CD1c-positive myeloid dendritic cell (primary cell): ENCODE results near the gene ZNF716.
"Not testable (repeated sequence)": the region's sequence is repeated elsewhere in the genome, so short reads cannot be mapped to it uniquely, and the experiment has no call there.

Experiments used
- DNase-seq: peaks from one replicate; pipeline ENCODE4 v3.0.0-alpha.2; 2016; ENCODE audit errors: extremely low spot score

The ZNF716 gene

DNA sequence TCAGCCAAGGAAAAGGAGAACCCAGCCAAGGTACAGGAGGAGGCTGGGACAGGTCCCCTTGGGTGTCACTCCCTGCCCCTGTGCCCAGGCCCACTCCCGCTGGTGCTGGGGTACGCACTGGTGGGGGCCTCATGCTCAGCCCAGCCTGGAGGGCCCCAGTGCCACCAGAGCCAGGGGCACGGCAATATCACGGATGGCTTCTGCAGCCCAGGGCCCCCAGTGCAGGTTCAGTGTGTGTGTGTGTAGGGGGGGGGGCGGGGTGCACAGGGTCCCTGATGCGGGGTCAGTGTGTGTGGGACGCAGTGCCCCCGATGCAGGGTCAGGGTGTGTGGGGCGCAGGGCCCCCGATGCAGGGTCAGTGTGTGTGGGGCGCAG, 23.4 kb upstream of the ZNF716 start:
- no peak for DNase-seq

DNA sequence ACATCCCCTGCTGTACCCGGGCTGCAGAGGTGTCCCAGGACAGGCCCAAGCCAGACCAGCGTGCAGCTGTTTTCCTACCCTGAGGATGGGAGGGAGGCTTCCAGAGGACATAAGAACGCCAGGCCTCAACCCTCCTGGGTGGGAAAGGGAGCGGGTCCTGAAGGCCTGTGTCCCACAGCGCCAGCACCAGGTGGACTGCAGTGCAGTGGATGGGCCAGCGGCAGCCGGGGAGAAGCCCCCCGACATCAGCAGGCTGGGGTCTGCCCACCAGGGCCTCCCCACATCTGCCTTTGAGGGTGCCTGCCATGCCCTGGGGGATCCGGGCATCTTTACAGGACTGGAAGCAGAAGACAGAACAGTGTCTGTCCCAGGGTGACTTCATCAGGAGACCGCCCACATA, 22.8 kb upstream of the ZNF716 start:
- no peak for DNase-seq

DNA sequence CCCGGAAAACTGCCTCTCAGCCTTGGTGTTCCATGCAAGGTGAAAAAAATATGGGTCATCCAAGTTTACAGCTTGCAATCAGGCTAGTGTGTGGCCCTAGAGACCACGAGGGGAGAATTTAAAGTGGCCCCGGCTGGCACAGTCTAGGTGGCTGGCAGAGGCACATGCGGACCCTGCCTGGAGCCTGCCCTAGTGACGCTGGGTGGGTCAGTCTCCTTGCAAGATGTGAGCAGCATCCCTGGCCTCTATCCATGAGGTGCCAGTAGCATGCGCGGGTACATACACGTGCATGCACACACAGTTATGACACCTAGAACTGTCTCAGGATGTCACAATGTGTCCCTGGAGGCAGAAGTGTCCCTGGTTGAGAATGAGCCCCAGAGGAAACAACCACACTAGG, 22.4 kb upstream of the ZNF716 start:
- DNase-seq = no peak

DNA sequence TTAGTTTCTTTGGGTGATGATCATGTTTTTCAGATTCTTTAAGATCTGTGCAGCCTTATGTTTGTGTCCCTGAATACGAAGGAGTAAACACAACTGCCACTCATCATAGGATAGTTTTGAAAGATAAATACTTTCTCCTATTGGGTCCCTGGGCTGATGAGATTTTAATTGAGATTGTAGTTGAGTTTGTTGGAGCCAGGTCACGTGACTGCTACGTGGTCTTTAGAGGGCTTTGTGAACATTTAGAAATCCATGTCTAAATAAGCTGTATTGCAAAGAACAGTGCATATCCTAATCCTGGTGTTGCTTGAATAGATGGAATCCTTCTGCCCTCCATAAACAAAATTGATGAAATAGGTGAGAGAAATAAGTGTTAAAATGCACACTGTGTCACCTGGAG, 17.4 kb upstream of the ZNF716 start:
- DNase-seq = no peak

DNA sequence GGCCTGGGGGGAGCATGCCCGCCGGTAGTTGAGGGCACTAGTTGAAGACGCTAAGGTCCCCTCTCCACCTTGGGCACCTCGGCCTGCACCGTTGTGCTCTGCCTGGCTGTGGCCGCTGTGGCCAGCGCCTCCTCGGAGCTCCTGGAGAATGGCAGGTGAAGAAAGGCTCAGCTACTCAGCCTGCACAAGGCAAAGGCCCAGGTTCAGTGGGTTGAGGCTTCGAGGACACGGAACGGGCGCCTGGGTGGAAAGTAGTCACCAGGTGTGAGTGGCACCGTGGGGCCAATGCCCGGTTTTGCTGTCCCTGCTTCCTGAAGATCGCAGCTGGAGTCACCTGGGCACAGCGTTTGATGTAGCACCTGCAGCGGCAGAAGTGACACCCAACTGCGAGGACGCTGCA, 12.4 kb upstream of the ZNF716 start:
- DNase-seq = no peak

DNA sequence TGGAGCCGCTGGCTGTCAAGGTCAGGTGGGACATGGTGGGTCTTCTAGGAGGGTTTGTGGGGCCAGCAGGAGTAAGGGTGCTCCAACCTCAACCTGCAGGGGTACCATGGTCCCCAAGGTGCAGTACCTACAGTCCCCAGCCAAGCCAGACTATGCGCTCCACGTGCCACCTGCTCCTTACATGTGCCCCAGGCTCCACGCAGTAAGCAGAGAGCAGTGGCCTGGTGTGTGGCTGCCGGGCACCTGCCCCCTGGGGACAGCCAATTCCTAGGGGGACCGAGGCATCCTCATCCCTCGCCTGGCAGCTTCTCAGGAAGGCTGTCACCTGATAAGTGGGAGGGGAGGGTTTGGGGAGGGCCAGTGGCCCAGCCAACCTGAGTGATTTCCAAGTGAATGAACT, 11.7 kb upstream of the ZNF716 start:
- DNase-seq = no peak

DNA sequence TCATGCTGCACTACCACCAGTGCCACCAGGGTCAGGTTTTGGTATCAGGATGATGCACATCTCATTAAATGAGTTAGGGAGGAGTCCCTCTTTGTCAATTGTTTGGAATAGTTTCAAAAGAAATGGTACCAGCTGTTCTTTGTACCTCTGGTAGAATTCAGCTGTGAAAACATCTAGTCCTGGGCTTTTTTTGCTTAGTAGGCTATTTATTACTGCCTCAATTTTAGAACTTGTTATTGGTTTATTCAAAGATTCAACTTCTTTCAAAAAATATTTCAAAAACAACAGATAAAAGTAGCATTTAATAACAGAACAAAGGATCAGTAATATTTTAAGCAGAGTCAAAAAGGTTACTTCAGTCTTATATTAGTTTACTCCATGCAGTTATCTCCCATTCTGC, 6.4 kb upstream of the ZNF716 start:
- DNase-seq = no peak

DNA sequence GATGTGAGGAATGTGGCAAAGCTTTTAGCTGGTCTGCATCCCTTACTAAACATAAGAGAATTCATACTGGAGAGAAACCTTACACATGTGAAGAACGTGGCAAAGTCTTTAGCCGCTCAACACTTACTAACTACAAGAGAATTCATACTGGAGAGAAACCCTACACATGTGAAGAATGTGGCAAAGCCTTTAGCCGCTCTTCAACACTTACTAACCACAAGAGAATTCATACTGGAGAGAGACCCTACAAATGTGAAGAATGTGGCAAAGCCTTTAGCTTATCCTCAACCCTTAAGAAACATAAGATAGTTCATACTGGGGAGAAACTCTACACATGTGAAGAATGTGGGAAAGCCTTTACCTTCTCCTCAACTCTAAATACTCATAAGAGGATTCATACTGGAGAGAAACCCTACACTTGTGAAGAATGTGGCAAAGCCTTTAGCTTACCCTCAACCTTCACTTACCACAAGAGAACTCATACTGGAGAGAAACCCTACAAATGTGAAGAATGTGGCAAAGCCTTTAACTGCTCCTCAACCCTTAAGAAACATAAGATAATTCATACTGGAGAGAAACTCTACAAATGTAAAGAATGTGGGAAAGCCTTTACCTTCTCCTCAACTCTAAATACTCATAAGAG, 19.3 kb downstream of the ZNF716 start:
- DNase-seq = not testable (repeated sequence)

DNA sequence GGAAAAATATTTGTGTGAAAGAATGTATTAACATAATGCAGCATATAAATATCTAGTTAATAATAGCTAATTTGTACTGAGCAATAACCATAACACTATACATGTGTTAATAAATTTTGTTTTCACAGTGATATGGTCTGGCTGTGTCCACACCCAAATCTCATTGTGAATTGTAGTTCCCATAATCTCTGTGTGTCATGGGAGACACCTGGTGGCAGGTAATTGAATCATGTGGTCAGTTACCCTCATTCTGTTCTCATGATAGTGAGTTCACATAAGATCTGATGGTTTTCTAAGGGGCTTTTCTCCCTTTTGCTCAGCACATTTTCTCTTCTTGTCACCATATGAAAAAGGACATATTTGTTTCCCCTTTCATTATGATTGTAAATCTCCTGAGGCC, 30.3 kb downstream of the ZNF716 start:
- not testable (repeated sequence) for DNase-seq

DNA sequence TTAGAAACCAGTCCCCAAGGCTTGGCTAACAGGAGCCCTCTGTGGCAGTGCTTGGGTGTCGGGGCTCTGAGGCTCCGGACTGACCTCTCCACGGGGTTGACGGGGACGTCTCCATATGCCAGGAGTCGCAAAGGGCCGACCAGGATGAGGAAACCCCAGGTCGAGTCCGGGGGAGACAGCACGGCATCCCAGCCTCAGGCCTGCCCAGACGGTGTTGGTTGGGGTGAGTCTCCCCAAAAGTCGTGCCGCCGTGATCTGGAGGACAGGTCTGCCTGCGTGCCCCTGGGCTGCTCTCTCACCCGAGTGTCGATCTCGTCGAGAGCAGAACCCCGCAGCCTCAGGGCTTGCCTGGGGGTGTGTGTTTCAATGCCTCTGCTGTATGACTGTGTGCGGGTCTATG, 35.0 kb downstream of the ZNF716 start:
- not testable (repeated sequence) for DNase-seq

DNA sequence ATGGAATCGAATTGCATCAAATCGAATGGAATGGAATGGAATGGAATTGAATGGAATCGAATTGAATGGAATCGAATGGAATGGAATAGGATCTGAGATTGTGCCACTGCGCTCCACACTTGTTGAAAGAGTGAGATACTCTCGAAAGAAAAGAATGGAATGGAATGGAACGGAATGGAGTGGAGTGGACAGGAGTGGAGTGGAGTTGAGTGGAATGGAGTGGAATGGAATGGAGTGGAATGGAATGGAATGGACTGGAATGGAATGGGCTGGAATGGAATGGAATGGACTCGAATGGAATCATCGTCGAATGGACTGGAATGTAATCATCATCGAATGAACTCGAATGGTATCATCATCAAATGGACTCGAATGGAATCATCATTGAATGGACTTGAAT, 38.0 kb downstream of the ZNF716 start:
- DNase-seq = no peak

DNA sequence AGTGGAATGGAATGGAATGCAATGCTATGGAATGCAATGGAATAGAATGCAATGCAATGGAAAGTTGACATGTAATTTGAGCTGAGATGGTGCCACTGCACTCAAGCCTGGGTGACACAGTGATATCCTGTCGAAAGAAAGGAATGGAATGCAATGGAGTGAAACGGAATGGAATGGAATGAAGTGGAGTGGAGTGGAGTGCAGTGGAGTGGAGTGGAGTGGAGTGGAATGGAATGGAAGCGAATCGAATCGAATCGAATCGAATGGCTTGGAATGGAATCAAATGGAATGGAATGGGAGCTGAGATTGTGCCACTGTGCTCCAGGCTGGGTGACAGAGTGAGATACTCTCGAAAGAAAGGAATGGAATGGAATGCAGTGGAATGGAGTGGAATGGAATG, 45.1 kb downstream of the ZNF716 start:
- DNase-seq = not testable (repeated sequence)

DNA sequence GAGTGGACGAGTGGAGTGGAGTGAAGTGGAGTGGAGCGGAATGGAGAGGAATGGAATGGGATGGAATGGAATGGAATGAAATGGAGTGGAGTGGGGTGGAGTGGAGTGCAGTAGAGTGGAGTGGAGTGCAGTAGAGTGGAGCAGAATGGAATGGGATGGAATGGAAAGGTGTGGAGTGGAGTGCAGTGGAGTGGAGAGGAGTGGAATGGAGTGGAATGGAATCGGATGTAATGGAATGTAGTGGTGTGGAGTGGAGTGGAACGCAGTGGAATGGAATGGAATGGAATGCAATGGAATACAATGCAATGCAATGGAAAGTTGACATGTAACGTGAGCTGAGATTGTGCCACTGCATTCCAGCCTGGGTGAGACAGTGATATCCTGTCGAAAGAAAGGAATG, 46.4 kb downstream of the ZNF716 start:
- DNase-seq = no peak

DNA sequence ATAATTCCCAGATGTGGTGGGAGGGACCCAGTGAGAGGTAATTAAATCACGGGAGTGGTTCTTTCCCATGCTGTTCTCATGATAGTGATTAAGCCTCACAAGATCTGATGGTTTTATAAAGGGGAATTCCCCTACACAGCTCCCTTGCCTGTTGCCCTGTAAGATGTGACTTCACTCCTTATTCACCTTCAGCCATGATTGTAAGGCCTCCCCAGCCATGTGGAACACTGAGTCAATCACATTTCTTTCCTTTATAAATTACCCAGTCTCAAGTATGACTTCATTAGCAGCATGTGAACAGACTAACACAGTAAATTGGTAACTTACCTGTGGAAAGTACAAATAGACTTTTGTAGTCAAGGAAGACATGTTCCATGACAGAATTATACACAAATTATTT, 55.2 kb downstream of the ZNF716 start:
- DNase-seq = no peak
